ENCODE data around the gene WDR27.

DNA sequence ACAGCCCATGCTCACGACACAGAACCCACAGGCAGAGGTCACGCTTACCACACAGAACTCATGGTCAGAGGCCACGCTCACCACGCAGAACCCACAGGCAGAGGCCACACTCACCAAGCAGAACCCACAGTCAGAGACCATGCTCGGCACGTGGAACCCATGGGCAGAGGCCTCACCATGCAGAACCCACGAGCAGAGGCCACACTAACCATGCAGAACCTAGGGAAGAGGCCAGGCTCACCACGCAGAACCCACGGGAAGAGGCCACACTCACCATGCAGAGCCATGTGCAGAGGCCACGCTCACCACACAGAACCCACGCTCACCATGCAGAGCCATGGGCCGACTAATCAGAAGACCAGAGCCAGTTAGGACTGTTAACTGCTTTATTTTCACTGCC, 245.0 kb downstream of the WDR27 start:
- TF ChIP-seq, protein P1, sequence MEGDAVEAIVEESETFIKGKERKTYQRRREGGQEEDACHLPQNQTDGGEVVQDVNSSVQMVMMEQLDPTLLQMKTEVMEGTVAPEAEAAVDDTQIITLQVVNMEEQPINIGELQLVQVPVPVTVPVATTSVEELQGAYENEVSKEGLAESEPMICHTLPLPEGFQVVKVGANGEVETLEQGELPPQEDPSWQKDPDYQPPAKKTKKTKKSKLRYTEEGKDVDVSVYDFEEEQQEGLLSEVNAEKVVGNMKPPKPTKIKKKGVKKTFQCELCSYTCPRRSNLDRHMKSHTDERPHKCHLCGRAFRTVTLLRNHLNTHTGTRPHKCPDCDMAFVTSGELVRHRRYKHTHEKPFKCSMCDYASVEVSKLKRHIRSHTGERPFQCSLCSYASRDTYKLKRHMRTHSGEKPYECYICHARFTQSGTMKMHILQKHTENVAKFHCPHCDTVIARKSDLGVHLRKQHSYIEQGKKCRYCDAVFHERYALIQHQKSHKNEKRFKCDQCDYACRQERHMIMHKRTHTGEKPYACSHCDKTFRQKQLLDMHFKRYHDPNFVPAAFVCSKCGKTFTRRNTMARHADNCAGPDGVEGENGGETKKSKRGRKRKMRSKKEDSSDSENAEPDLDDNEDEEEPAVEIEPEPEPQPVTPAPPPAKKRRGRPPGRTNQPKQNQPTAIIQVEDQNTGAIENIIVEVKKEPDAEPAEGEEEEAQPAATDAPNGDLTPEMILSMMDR (IDR thresholded peaks at IDR 0.05) = no peak
- TF ChIP-seq POLR2A (IDR thresholded peaks at IDR 0.05) = no peak
